Measurements from ENCODE around the gene CAMKV. TPM values are rescaled to one million over a fixed set of nuclear protein-coding genes. Genes with fewer than 3 reads are reported as not detected.
"Not testable (repeated sequence)": the region's sequence is repeated elsewhere in the genome, so short reads cannot be mapped to it uniquely, and the experiment has no call there.

CAMKV gene
- total RNA-seq, 1 donor from 2014 or later: not detected

GRCh38 chr3:49856181-49857005, 13.3 kb downstream of the CAMKV start, which contains the start of gene TRAIP:
TRAIP (minus strand) TSS chr3:49856564; CDS start chr3:49856453, 111 bp downstream.
- intact Hi-C loops (cut with micrococcal nuclease): loop anchor here (1.0 to 5.0 kb wide), 13 partner anchors 50 to 690 kb away; partner anchors contain the start of genes AMIGO3, APEH, CCDC71 and HYAL3

GRCh38 chr3:49855662-49856061, 14.0 kb downstream of the CAMKV start:
- intact Hi-C loops (cut with micrococcal nuclease): loop anchor here (1.0 to 5.0 kb wide), 13 partner anchors 51 to 689 kb away; partner anchors contain the start of genes AMIGO3, APEH, CCDC71 and HYAL3

- intact Hi-C loops (cut with micrococcal nuclease): no loop called here
Measured at GRCh38 chr3:49845694-49846093, 24.0 kb downstream of the CAMKV start.

GRCh38 chr3:49844464-49845183, 25.1 kb downstream of the CAMKV start:
- intact Hi-C loops (cut with micrococcal nuclease): no loop called here

- intact Hi-C loops (cut with micrococcal nuclease): no loop called here
Measured at GRCh38 chr3:49842843-49843517, 26.7 kb downstream of the CAMKV start.

GRCh38 chr3:49841806-49842205, 27.9 kb downstream of the CAMKV start:
- intact Hi-C loops (cut with micrococcal nuclease): no loop called here

GRCh38 chr3:49841126-49841696, 28.5 kb downstream of the CAMKV start:
- intact Hi-C loops (cut with micrococcal nuclease): no loop called here

- intact Hi-C loops (cut with micrococcal nuclease): no loop called here
Measured at GRCh38 chr3:49840388-49840787, 29.3 kb downstream of the CAMKV start.

GRCh38 chr3:49839193-49839809, 30.4 kb downstream of the CAMKV start:
- intact Hi-C loops (cut with micrococcal nuclease): loop anchor here (1.0 kb wide), 7 partner anchors 26 to 300 kb away; partner anchors contain the start of genes AMIGO3, IP6K1 and UBA7

GRCh38 chr3:49831341-49831740, 38.4 kb downstream of the CAMKV start:
- intact Hi-C loops (cut with micrococcal nuclease): no loop called here

- intact Hi-C loops (cut with micrococcal nuclease): no loop called here
Measured at GRCh38 chr3:49826016-49826415, 43.7 kb downstream of the CAMKV start.

- intact Hi-C loops (cut with micrococcal nuclease): not testable (repeated sequence)
Measured at GRCh38 chr3:49823131-49823530, 46.6 kb downstream of the CAMKV start.

- intact Hi-C loops (cut with micrococcal nuclease): loop anchor here (1.0 kb wide), 3 partner anchors 10 to 27 kb away; partner anchors contain the start of genes INKA1 and IP6K1
Measured at GRCh38 chr3:49813497-49814174, 56.1 kb downstream of the CAMKV start, which contains the start of gene UBA7. UBA7 (minus strand) TSS chr3:49813953; CDS start chr3:49813787, 166 bp downstream.

- intact Hi-C loops (cut with micrococcal nuclease): loop anchor here (1.0 kb wide), 3 partner anchors 10 to 27 kb away; partner anchors contain the start of genes INKA1 and IP6K1
Measured at GRCh38 chr3:49812916-49813496, 56.7 kb downstream of the CAMKV start.

Other genes starting within 250 kb of the CAMKV start
- 90.1 and 91.4 TPM in 2 replicates for gene APEH, start 195.6 kb downstream of the CAMKV start, total RNA-seq
- 9.3 and 10.9 TPM in 2 replicates for gene MST1, start 180.4 kb downstream of the CAMKV start, total RNA-seq
- gene RNF123, start 180.3 kb downstream of the CAMKV start, total RNA-seq: 57.9 and 60.0 TPM in 2 replicates
- gene AMIGO3, start 150.2 kb downstream of the CAMKV start, total RNA-seq: 0.51 and 0.98 TPM in 2 replicates
- gene GMPPB, start 146.0 kb downstream of the CAMKV start, total RNA-seq: 61.8 and 62.8 TPM in 2 replicates
- gene IP6K1, start 83.4 kb downstream of the CAMKV start, total RNA-seq: 42.6 and 47.2 TPM in 2 replicates
- gene CDHR4, start 70.0 kb downstream of the CAMKV start, total RNA-seq: 0.20 and 0.22 TPM in 2 replicates
- 0.27 and 0.73 TPM in 2 replicates for gene INKA1, start 66.6 kb downstream of the CAMKV start, total RNA-seq
- 272 and 275 TPM in 2 replicates for gene UBA7, start 56.0 kb downstream of the CAMKV start, total RNA-seq
- gene TRAIP, start 13.3 kb downstream of the CAMKV start, total RNA-seq: 20.6 and 25.1 TPM in 2 replicates
- gene MST1R, start 34.0 kb upstream of the CAMKV start, total RNA-seq: 3.7 and 4.8 TPM in 2 replicates
- 13.7 and 15.3 TPM in 2 replicates for gene MON1A, start 59.9 kb upstream of the CAMKV start, total RNA-seq
- 112 and 114 TPM in 2 replicates for gene RBM6, start 70.2 kb upstream of the CAMKV start, total RNA-seq
- gene RBM5, start 219.0 kb upstream of the CAMKV start, total RNA-seq: 214 and 218 TPM in 2 replicates